Effector CD4-positive, alpha-beta T cell (primary cell): ENCODE data around the gene LRP8.
A peak's percentile ranks its signal among the peaks of the same experiment; 100 is the strongest.

Source experiments
- DNase-seq: peaks from one replicate; pipeline ENCODE4 v3.0.0-alpha.2; 2020

Gene LRP8

DNA sequence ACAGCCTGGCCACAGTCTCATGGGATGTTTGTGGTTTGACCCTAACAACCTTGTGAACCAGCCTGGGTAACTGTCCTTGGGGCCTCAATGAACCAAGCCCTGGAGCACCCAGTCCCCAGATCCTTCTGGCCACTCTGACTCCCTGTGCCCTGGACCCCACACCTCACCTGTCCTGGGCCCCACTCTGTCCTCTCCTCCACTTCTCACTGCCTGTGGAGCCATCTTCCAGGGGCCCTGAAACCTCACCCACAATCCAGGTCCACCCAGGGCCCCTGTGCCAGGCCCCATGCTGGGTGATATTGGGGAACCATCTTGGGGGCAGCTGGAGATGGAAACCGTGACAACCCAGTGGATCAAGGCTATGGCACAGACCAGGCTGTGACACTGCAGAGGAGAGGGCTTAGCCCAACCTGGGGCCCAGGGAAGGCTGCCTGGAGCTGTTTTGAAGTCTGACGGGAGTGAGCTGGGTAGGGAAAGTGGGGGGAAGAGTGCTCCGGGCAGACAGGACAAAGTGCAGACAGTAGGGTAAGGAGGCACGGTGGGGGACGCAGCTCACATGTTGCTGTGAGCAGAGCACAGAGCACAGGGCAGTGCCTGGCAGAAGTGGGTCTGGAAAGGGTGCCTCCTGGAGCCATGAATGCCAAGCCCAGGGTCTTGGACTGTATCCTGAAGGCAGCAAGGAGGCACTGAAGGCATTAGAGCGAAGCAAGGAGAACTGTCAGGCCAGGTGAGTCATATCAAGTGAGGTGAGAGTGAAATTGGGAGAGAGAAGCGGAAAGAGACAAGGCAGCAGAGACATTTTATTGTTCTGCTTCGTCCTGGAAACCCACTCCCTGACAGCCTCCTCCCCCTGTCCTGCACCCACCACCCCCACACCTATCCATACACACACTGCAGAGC lies 12.1 kb upstream of the LRP8 start:
- no peak for DNase-seq

DNA sequence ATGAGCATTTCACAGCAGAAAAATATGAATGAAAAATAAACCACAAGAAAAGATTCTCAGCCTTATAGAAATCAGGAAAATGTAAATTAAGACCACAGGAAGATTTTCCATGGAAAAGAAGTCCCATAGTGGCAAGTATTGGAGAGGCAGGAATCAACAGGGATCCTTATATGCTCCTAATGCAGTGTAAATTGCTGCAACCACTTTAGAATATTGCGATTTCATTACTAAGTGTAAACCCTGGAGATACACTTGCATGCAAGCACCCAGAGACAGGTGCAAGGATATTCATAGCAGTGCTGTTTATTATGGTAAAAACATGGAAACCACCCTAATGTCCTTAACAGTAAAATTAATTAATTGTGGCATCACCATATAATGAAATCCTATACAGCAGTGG lies 10.6 kb upstream of the LRP8 start:
- DNase-seq: no peak

DNA sequence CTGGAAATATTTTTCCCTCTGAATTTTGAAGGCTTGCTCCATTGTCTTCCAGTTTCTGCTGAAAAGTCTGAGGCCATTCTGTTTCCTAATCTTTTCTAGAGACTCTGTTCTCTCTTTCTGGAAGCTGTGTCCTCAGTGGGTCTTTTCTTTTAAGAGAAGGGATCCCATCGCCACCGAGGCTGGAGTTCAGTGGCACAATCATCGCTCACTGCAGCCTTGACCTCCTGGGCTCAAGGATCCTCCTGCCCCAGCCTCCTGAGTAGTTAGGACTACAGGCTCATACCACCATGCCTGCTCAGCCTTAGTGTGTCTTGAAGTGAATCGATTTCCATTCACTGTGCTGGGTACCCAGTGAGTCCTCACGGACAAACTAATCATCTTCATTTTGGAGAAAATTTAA lies 9.6 kb upstream of the LRP8 start:
- DNase-seq: no peak

GRCh38 chr1:53336146-53336545 lies 8.3 kb upstream of the LRP8 start:
- DNase-seq: no peak

DNA sequence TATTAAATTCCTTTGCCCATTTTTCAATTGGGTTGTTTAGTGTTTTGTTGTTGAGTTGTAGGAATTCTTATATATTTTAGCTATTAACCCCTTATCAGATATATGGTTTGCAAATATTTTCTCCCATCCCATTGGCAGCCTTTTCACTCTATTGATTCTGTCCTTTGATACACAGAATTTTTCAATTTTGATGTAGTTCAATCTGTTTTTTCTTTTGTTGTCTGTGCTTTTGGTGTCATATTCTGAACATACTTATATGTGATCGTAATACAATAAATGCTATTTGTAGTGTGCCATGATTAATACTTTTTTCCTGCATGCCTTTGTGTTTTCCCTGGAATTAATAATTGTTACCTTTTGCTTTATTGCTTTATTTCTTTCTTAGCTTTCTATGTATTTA lies 7.8 kb upstream of the LRP8 start:
- DNase-seq: no peak

DNA sequence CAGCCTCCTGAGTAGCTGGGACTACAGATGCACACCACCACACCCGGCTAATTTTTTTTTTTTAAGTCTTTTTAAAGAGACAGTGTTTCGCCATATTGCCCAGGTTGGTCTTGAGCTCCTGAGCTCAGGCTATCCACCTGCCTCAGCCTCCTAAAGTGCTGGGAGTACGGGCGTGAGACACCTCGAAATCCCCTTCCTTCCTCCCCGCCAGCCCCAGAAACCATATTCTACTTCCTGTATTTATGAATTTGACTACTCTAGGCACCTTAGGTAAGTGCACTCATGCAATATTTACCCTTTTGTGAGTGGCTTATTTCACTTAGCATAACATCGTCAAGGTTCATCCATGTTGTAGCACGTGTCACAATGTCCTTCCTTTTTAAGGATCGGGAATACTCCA lies 6.9 kb upstream of the LRP8 start:
- DNase-seq: no peak

DNA sequence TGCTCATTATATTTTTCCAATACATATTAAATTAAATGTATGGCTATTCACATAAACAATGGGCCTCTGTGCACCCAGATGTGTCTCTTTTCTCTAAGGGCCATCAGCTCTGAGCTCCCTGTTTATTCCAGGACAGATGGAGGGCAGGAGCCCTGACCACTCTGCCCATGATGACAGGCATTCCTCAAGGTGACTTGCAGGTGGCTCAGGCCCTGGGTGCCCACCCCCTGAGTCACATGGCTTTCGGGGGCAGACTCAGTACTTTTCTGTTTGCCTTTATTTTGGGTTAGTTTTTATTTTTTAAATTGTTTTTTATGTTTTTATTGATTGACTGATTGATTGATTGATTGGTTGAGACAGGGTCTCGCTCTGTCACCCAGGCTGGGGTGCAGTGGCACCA lies 6.4 kb upstream of the LRP8 start:
- DNase-seq: no peak

DNA sequence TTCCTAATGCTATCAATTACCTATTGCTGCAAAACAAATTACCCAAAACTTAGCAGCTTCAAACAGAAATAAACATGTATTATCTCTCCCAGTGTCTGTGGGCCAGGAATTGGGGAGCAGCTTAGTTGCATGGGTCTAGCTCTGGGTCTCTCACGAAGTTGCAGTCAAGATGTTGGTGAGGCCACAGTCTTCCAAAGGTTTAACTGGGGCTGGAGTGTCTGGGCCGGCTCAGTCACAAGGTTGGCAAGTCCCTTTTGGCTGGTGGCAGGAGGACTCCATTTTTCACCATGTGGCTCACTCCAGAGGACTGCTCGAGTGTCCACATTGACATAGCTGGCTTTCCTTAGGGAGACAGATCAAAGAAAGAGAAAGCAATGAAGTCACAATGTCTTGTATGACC lies 5.0 kb upstream of the LRP8 start:
- DNase-seq: no peak

DNA sequence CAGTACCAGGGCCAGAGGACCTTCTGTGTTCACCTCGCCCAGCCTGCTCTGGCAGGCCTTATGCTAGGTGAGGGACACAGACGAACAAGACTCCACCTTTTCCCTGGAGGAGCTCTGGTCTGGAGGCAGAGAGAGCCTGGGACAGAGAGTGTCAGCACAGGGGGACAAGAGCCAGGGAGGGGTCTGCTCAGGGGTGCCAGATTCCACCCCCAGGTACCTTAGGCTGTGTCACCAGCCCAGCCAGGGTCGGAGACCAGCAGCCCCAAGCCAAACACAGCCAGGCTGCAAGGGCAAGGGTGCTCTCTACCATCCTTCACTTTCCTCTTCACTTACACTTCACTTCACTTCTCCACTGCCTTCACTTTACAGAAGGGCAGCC lies 4.3 kb upstream of the LRP8 start:
- DNase-seq: no peak

DNA sequence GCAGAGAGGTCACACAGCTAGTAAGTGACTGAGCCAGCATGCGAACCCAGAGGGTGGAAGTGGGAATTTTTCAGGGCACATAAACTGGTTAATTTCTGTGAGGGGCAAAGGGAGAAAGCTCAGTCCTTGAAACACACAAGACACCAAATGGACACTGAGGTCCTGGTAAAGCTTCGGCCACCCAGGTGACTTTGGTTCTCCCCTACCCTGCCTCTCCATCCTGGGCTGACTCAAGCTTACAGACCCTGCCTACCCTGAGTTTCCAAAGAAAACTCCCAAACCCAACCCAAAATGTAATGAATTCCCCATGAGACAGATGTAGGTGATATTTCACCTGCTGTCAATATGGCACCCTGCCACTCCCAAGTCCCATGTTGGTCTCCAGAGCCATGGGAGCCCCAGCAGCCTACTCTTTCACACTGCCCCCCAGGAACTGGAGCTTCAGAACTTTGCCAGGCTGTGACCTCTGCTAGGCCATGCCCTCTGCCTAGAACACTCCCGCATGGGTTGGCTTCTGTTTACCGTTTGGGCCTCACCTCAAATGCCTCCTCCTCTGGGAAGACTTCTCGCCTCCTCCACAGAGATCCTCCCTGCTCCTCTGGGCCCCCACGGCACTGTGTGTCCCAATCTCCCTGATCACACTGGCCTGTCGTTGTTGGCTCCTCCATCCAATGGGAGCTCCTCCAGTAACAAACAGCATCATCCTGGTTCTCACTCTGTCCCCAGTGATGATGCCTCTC lies 3.7 kb upstream of the LRP8 start:
- no peak for DNase-seq

DNA sequence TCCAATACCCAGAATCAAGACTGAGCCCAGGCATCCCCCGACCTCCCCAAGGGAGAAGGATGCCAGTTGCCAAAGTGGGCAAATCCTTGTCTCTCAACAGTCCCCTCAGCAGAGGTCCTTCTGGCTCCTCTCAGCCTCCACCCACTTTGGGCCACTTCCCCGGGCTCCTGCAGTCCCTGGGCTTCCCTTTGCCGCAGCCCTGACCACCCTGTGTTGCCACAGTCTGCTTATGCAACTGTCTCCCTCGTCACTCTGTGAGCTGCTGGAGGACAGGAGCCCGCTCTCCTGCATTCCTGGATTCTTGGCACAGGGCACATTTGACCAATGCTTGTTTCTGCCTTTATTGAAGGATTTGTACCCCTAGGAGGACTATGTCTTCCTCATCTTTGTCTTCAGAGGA lies 2.9 kb upstream of the LRP8 start:
- DNase-seq: no peak

GRCh38 chr1:53328541-53329499 lies 950 bp upstream of the LRP8 start:
- DNase-seq: peak; percentile 3

DNA sequence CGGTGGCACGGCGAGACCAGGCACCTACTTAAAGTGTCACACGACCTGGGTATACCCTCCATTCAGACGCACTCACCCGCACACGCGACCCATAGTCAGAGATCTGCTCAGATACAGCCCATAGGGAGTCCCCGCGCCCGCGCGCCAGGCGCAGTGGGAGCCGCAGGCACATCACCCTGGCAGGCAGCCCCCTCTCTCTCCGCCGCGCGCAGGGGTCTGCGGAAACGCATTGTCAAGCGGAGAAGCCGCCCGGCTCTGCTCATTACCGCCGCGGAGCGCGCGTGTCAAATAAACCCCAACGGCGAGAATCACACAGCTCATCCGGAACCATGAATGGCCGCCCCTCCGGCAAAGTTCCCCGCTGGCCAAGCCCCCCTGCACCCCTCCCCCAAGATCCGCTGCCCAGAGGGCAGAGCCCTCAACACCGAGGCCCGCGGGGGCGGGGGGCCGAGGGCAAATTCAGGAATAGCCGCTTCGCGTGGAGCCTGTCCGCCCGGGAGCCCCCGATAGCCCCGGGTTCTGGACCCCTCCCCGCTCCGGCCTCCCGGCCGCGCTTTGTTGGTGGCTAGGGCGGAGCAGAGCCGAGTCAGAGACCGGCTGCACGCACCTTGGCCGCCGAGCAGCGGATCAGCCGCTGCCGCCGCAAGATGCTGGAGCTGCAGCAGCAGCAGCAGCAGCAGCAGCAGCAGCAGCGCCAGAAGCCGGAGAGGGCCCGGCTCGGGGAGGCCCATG lies 522 bp downstream of the LRP8 start:
- DNase-seq: peak; percentile 40

- no peak for DNase-seq
Measured at GRCh38 chr1:53326598-53327181, 1.2 kb downstream of the LRP8 start.

- peak; percentile 85 for DNase-seq
Measured at GRCh38 chr1:53326088-53326597, 1.7 kb downstream of the LRP8 start.

DNA sequence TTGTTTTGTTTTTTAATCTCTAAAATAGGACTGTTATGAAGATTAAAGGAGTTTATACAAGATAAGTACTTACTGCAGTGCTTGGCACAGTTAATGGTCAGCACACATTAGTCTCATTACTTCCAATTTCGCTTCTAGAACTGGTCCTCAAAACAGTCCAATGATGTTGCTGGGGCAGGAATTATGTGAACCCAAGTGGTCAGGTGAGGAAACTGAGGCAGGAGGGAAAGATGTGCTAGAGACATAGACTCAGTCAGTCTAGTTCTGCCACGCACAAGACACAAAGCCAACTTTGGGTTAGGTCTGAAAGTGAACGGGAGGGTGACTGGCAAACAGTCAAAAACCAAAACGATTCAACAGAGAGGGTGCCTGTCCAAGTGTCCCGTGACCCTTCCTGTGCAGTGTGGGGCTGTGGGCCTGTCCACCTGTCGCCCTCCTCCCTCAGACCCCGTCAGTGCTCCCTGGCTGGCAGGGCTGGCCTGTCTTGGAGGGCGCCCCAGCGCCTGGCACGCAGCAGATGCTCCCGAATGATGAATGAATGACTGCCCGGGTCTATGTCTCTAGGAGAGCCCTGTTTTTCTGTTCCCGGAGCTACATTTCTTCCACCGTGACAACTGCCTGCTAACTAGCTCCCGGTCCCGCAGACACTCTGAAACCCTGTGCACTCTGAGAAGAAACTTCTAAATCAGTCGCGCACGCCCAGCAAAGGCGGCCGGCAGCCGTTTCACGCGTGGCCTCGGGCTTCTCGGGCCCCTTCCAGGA lies 2.4 kb downstream of the LRP8 start:
- no peak for DNase-seq

DNA sequence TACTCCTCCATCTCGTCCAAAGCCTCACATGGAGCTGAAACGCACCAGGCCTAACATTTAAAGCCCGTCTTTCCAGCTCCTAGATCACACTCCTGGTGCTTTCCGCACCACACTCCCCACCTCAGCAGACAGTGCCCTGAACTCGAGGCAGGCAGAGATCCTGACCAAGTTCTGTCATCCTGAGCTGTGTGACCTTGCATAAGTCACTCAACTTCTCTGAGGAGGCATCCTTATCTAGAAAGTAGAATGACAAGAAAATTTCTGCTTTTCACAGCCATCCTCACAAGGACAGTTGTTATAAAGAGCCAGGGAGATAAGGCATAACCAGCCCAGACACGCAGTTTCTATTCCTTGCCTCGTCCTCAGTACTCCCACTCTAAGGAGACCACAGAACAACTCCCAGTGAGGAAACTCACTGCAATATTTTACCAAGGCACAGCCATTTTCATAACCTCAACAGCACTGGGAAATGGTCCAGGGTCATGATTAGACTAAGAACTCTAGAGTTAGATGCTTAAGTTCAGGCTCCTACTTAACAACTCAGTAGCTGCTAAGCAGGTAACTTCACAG lies 3.1 kb downstream of the LRP8 start:
- no peak for DNase-seq

DNA sequence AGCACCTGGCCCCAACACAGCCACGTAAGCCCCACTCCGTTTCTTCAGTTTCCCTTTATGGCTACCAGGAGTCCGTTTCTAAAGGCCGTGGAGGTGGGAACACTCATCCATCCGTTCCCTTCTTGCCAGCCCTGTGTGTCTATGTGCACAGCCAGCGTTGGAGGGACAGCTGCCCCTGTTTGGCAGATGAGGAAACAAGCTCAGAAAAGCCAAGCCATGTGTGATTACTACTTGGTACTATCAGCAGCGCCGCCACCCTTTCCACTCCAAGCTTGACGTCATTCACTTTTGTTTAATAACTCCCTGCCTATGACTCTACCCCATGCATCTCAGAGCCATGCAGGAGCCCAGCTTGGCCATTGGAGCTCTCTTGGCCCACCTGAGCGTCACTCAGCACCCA lies 3.5 kb downstream of the LRP8 start:
- no peak for DNase-seq

DNA sequence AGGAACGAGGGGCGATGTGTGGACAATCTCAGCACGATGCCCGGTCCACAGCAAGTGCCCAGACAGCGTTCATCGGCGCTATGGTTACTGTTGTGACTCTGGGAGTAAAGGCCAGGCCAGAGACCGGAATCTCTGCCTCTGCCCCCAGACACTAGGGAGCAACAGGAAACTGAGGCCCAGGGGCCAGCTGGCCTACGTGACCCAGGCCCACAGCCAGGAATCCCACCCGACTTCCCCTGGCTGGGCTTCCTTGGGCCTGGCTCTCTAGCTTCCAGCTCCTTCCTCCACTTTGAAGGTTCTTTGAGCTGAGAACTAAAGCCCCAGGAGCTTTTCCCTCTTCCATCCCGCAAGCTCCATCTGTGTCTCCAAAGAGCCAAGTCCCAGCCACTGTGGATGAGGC lies 4.6 kb downstream of the LRP8 start:
- no peak for DNase-seq

- DNase-seq: no peak
Measured at GRCh38 chr1:53321776-53322602, 5.9 kb downstream of the LRP8 start.
